Mammary epithelial cell (primary cell): ENCODE measurements around the gene KDM8.

Source experiments
- EZH2 ChIP-seq: IDR thresholded peaks from 2 replicates; pipeline ENCODE4 v1.6.1; 2012; ENCODE audit warnings: low read length, inconsistent platforms, borderline replicate concordance
- TF ChIP-seq, protein P1 (sequence below), 2 donors: IDR thresholded peaks in 1 of 2; conservative IDR thresholded peaks in 1 of 2; 2 replicates each; pipeline ENCODE4 v1.5.1; 2011 to 2012; ENCODE audit warnings: inconsistent platforms in 2 of 2, low read length in 2 of 2, mild to moderate bottlenecking in 2 of 2, control low read depth in 1 of 2, low read depth in 1 of 2; ENCODE audit not compliant: insufficient read depth in 1 of 2; ENCODE audit errors: extremely low read depth in 1 of 2

DNA sequence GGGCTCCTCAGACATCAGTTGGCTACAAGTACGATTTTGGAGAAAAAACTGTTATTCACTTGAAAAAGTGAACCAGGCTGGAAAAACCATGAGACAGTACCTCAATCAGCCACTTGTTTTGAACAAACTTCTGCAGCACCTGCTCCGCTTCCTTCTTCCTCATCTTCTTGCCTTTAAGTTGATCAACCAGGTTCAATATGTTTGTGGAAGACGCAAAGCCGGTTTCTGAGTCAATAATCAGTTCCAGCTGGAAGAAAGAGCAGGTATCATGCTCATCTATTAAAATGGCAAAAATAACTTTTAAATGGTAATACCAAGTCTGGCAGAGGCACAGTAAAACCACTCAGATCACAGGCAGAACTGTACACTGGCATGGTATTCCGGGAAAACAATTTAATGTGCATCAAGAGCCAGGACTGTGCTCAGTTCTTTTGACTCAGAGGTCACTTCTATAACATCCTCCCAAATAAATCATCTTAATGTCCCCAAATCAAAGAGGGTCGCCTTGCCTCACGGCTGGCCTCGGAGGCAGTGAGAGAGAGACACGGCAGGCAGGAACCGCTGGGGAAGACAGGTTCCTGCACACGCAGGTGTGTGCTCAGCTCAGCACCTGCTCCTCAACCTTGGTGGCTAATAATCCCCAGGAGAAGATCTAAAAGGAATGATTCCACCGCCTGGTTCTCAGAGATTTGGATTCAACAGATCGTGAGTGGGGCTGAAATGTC is 29.7 kb downstream of the KDM8 start:
- TF ChIP-seq, protein P1, sequence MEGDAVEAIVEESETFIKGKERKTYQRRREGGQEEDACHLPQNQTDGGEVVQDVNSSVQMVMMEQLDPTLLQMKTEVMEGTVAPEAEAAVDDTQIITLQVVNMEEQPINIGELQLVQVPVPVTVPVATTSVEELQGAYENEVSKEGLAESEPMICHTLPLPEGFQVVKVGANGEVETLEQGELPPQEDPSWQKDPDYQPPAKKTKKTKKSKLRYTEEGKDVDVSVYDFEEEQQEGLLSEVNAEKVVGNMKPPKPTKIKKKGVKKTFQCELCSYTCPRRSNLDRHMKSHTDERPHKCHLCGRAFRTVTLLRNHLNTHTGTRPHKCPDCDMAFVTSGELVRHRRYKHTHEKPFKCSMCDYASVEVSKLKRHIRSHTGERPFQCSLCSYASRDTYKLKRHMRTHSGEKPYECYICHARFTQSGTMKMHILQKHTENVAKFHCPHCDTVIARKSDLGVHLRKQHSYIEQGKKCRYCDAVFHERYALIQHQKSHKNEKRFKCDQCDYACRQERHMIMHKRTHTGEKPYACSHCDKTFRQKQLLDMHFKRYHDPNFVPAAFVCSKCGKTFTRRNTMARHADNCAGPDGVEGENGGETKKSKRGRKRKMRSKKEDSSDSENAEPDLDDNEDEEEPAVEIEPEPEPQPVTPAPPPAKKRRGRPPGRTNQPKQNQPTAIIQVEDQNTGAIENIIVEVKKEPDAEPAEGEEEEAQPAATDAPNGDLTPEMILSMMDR (conservative IDR thresholded peaks at IDR 0.05 in 1 of 2, IDR thresholded peaks at IDR 0.05 in 1 of 2; ENCODE audit: extremely low read depth in 1 of 2, insufficient read depth in 1 of 2, low read depth in 1 of 2, low read length in 2 of 2): no peak
- no peak for TF ChIP-seq EZH2
